Neural progenitor cell (in vitro differentiated cells): Measurements from ENCODE around the gene DUSP23.

ENCODE experiments used
- CTCF ChIP-seq: fragments of 200-600 bp; sonication (generic); IDR thresholded peaks from 2 replicates; pipeline ENCODE4 v1.5.1; 2017; ENCODE audit warnings: antibody characterized with exemption, mild to moderate bottlenecking
- EZH2 ChIP-seq: fragments of 200-600 bp; sonication (generic); IDR thresholded peaks from 2 replicates; pipeline ENCODE4 v1.6.1; 2017; ENCODE audit warnings: antibody characterized with exemption, mild to moderate bottlenecking, moderate library complexity
- EZH2phosphoT487 ChIP-seq: fragments of 200-600 bp; sonication (generic); IDR thresholded peaks from 2 replicates; pipeline ENCODE4 v1.6.1; 2017; ENCODE audit warnings: antibody characterized with exemption

DNA sequence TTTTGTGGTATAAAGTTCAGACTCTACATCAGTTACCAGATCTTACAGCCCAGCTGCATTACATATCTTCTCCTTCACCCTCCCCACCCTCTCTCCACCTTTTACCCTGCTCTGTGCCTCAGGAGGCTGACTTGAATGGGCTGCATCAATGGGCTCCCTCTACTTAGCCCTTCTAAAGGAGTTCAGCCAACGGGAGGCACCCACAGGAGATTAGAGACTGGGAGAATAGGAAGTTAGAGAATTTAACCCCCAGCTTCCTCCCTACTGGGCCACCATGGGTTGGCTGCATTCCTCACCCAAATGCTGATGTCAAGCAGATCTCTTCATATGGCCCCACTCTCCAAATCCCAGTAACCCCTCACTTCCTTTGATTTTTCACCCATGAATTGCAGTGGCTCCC is 17.1 kb upstream of the DUSP23 start:
- TF ChIP-seq CTCF, result no peak
- no peak for TF ChIP-seq EZH2
- no peak for TF ChIP-seq EZH2phosphoT487
